Smooth muscle cell (in vitro differentiated cells): ENCODE results near the gene EXPH5. TPM values are rescaled to one million over a fixed set of nuclear protein-coding genes. Genes with fewer than 3 reads are reported as not detected.

Source experiments
- DNase-seq: peaks from one replicate; lab custom pipeline; 2025; ENCODE audit not compliant: unreplicated experiment; lab: John Stamatoyannopoulos, UW
- H2AFZ ChIP-seq: fragments of 200-600 bp; sonication (generic); 2 replicates; pipeline ENCODE4 v1.6.0; 2016; ENCODE audit warnings: antibody characterized with exemption, low read depth, mild to moderate bottlenecking
- H3F3A ChIP-seq: fragments of 200-600 bp; sonication (generic); 2 replicates; pipeline ENCODE4 v1.6.0; 2017; ENCODE audit warnings: antibody characterized with exemption, low read depth
- H3K27ac ChIP-seq: fragments of 200-600 bp; sonication (generic); 2 replicates; pipeline ENCODE4 v1.5.1; 2016; ENCODE audit warnings: low read depth, mild to moderate bottlenecking
- H3K27me3 ChIP-seq: fragments of 200-600 bp; sonication (generic); 2 replicates; pipeline ENCODE4 v1.6.1; 2016; ENCODE audit warnings: low read depth, mild to moderate bottlenecking
- H3K36me3 ChIP-seq: fragments of 200-600 bp; sonication (generic); 2 replicates; pipeline ENCODE4 v1.5.1; 2016; ENCODE audit warnings: low read depth
- H3K4me1 ChIP-seq: fragments of 200-600 bp; sonication (generic); 2 replicates; pipeline ENCODE4 v1.5.1; 2016; ENCODE audit warnings: low read depth
- H3K4me2 ChIP-seq: fragments of 200-600 bp; sonication (generic); 2 replicates; pipeline ENCODE4 v1.6.0; 2016; ENCODE audit warnings: mild to moderate bottlenecking
- H3K4me3 ChIP-seq: fragments of 200-600 bp; sonication (generic); 2 replicates; pipeline ENCODE4 v1.5.1; 2016; ENCODE audit warnings: mild to moderate bottlenecking
- H3K79me2 ChIP-seq: fragments of 200-600 bp; sonication (generic); 2 replicates; pipeline ENCODE4 v1.6.0; 2016; ENCODE audit warnings: low read depth, mild to moderate bottlenecking
- H3K9ac ChIP-seq: fragments of 200-600 bp; sonication (generic); 2 replicates; pipeline ENCODE4 v1.6.0; 2016; ENCODE audit warnings: low read depth
- H3K9me3 ChIP-seq: fragments of 200-600 bp; sonication (generic); replicated peaks from 2 replicates; pipeline ENCODE4 v1.5.1; 2016; ENCODE audit warnings: low read depth
- H4K20me1 ChIP-seq: fragments of 200-600 bp; sonication (generic); 2 replicates; pipeline ENCODE4 v1.6.0; 2016; ENCODE audit warnings: low read depth
- CTCF ChIP-seq: fragments of 200-600 bp; sonication (generic); IDR thresholded peaks from 2 replicates; pipeline ENCODE4 v1.5.1; 2017; ENCODE audit warnings: borderline replicate concordance, mild to moderate bottlenecking, antibody characterized with exemption; ENCODE audit not compliant: insufficient read depth, poor library complexity, severe bottlenecking
- WGBS: methylation state at CpG from one replicate; pipeline ENCODE4 v1.1.7; 2016; ENCODE audit warnings: low lambda C conversion rate; 5-methylcytosine and 5-hydroxymethylcytosine counted together
- polyA plus RNA-seq: library from polyadenylated mRNA; unstranded; fragments of >200 nt; fragmentation: Nextera tagmentation; extraction: Ambion mirVana; gene quantifications from 2 replicates; pipeline ENCODE4 v1.2.1, GENCODE V29; 2016
- total RNA-seq: library from RNA; depleted of rRNA; stranded (reverse); fragments of >200 nt; gene quantifications from 2 replicates; pipeline ENCODE4 v1.2.3, GENCODE V29; 2014

Gene EXPH5
- total and polyA plus RNA-seq, 2 experiments from 2014 or later, result 0.54 to 6.9 TPM

DNA sequence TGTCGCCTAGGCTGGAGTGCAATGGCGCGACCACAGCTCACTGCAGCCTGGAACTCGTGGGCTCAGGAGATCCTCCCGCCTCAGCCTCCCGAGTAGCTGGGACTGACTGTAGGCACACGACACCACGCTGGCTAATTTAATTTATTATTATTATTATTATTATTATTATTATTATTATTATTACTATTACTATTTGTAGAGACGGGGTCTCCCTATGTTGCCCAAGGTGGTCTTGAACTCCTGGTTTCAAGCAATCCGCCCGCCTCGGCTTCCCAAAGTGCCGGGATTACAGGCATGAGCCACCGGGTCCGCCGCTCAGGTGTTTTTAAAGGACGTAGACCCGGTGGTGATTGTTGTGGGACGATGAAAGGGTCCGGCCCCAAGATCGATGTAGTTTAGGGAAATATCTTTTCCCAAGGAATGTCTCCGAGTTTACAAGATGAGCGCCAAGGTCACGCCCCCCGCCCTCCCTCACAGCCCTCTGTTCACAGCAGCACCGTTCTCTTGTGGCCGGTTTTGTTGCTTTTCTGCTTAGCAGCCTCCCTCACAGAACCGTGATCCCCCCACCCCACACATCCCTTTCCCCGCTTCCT is 94.7 kb downstream of the EXPH5 start:
- no peaks in the 10 kb centered on the region for H4K20me1 ChIP-seq
- no peak for DNase-seq
- no peaks in the 10 kb centered on the region for H3K9me3 ChIP-seq
- peaks cover 16% of the 10 kb centered on the region for H3K4me1 ChIP-seq
- H2AFZ ChIP-seq, result no peak overlapping the region
- H3F3A ChIP-seq, result peaks cover 42% of the 10 kb centered on the region
- no peak overlapping the region for H3K9ac ChIP-seq
- H3K36me3 ChIP-seq, result no peaks in the 10 kb centered on the region
- peak overlapping the region; percentile 87 for H3K4me2 ChIP-seq
- H3K27ac ChIP-seq, result peak overlapping the region; percentile 91
- TF ChIP-seq CTCF, result no peak
- H3K27me3 ChIP-seq, result no peaks in the 10 kb centered on the region
- WGBS, result 85% methylated on average over 29 of the region's 29 CpGs
- peaks cover 21% of the 10 kb centered on the region for H3K79me2 ChIP-seq
- H3K4me3 ChIP-seq, result peak overlapping the region; percentile 63

DNA sequence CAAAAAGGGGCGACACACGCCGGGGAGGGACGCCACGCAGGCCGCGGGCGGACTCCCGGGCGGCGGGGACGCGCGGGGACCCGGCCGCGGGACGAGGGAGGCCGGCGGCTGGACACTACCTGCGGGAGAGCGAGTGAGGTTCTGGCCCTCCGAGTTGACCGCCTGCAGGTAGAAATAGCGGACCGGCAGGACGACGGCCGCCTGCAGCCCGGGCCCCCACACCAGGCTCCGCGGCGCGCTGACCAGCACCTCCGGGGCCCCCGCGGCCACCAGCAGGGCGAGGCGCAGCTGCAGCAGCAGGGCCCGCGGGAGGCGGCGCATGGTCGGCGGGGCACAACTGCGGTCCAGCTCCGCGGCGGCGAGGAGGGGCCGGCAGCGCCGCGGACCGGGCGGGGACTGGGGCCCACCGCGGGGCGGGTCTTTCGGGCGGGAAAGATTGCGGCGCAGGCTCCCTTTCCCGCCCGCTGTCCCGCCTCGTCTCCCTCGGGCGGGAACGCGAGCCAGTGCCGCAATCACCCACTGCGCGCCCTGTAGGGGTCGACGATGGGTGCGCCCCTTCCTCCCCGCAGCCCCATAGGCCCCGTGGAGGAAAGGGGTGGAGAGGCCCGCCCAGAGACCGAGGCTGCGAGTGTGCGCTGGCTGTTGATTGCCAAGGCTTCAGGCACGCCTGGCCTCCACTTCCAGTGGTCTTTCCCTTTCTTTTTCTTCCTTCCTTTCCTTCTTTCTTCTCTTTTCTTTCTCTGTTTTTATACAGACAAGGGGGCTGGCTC is 95.3 kb downstream of the EXPH5 start, which contains the start of gene POGLUT3:
Gene POGLUT3, minus strand, starts transcription at position 339 of the 770 bp plus-strand sequence. Its CDS starts 18 bp downstream, at position 321.
- TF ChIP-seq CTCF, result no peak

DNA sequence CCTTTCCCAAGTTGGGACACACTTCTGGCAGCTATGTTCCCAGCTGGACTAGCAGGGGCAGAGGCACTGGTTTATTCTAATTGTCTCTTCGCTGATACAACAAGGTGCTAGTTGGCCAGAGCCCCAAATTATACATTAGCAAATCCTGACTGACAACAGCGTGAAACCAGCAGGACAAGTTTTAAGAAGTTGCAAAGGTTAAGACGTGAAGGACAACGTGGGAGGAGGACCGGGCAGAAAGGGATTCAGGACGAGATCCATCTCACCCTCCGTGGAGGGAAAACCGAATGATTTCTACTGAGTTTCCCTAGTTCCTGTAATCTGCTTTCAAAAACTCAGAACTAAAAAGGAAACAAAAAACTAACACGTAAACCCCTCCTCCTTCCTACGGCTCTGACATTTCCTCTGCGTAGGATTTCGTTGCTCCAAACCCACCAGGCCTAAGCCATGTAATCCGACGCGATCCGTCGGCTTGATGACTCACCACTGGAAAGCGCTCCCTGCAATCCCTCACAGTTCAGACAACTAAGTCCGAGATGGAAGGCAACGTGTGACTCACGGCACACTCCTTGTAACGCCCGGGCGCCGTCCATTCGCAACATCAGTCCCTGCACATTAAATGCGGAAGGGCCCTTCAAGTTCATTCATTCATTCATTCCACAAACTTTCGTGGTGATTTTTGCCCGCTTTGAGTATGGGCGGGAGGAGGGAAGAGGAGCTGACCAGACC is 96.1 kb downstream of the EXPH5 start:
- H4K20me1 ChIP-seq, result no peaks in the 10 kb centered on the region
- peak; percentile 62 for DNase-seq
- peak overlapping the region; percentile 63 for H3K4me3 ChIP-seq
- no peaks in the 10 kb centered on the region for H3K36me3 ChIP-seq
- H3K27ac ChIP-seq, result peak overlapping the region; percentile 91
- no peak for TF ChIP-seq CTCF
- no peaks in the 10 kb centered on the region for H3K27me3 ChIP-seq
- H3K9me3 ChIP-seq, result no peaks in the 10 kb centered on the region
- H2AFZ ChIP-seq, result peak overlapping the region; percentile 80
- H3K9ac ChIP-seq, result peak overlapping the region; percentile 73
- H3F3A ChIP-seq, result peaks cover 42% of the 10 kb centered on the region
- peaks cover 16% of the 10 kb centered on the region for H3K4me1 ChIP-seq
- under 1% methylated on average over 30 of the region's 30 CpGs for WGBS
- peak overlapping the region; percentile 87 for H3K4me2 ChIP-seq
- peaks cover 35% of the 10 kb centered on the region for H3K79me2 ChIP-seq

More for the DNA sequence above, 95.3 kb downstream of the EXPH5 start, which contains the start of gene POGLUT3:
- Histone ChIP-seq H3K9ac (peak within 1 kb of the TSS; percentile 73), H4K20me1 (no peaks in the 10 kb centered on the region), H3K4me3 (peak within 1 kb of the TSS; percentile 63), H3K79me2 (peaks cover 28% of the 10 kb centered on the region), H3K36me3 (no peaks in the 10 kb centered on the region), H3K4me1 (peaks cover 16% of the 10 kb centered on the region), H3F3A (peaks cover 42% of the 10 kb centered on the region), H3K4me2 (peak within 1 kb of the TSS; percentile 87), H3K27me3 (no peaks in the 10 kb centered on the region), H2AFZ (peak within 1 kb of the TSS; percentile 80), H3K9me3 (no peaks in the 10 kb centered on the region), H3K27ac (peak within 1 kb of the TSS; percentile 91)
- WGBS, result 2% methylated on average over 74 of the region's 84 CpGs
- peak; percentile 62 for DNase-seq
